GM21360 (cell line): ENCODE measurements around the gene VIT.

ENCODE experiments used
- ATAC-seq: cut with Tn5 transposase; IDR thresholded peaks from one replicate; pipeline ENCODE4 v1.9.1; 2021; ENCODE audit warnings: mild to moderate bottlenecking, moderate library complexity; ENCODE audit not compliant: unreplicated experiment

Gene VIT

DNA sequence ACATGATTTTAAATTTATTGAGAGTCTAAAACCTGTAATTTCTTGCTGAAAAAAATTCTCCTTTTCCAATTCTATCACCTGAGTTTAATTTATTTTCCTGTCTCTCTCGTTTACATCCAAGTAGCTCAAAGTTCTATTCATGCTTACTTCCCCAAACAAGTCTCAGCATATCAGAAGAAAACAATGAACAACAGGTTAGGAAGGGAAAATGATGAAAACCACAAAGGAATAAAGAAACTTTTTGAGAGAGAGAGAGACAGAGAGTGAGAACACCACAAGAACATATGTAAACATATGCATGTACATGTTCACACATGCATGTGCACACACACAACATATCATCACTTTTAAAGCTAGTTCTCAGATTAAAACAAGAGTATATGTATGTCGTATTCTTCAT lies 157.7 kb downstream of the VIT start:
- ATAC-seq, result no peak

DNA sequence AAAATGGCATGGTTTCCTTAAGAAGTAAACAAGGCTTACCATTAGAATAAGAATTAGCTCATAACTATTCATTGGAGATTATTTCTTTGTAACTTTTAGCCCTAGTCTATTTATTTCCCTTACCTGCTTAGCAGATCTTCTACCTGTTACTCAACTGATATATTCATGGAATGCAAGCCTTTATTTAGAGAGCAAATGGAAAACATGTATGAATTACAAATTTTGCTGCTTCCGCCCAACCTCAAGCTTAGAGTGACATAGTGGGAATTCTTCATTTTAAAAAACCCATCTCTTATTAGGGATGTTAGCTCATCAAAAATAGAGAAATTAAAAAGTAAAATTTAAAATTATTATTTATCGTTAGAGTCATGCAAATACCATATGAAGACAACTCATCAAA lies 158.9 kb downstream of the VIT start:
- no peak for ATAC-seq

DNA sequence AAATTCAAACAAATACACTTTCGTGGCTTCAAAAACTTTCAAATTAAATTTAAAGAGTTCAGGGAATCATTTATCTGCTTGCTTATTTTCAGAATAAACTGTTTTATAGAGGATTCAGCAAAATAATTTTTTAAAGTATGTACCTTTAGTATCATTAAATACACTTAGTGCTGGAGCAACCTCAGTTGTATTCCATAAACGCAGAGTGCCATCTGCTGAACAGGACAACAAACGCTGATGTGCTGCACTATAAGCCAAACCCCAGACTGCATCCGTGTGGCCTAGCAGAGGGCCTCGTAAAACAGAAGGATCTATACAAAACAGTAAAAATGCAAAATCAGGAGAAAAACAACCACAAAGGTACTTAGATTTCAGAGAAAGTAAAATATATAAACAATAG lies 161.2 kb downstream of the VIT start:
- no peak for ATAC-seq

DNA sequence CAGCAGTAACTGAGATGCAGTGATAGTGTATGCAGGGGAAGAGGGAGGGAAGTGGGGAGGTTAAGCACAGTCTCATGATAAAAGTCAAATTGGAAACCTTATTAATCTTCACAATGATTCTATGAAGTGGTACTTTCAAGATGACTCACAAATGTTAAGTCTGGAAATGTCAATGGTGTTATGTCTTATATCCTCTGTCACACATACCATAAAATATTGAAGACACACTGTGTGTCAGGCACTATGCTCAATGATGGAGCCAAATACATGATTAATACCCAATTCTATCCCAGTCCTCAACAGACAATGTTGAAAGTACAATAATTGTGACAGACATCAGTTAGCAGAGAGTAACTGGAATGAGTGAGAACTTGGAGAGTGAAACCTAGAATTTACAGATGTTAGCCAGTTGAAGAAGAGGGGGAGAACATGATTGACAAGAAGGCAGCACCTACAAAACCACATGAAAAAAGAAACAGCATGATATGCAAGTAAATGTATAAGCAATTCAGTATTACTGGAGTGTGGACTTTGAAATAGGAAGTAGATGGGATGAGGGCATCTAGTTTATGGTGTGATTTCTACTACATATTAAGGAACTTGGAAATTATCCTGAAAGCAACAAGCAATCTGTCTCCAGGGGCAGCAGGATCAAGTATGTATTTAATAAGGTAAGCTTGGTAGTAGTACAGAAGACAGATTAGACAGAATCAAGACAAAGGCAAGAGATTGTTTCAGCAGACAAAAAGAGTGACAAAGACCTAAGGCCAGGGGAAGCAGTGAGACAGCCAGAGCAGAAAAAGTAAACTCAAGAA lies 162.3 kb downstream of the VIT start:
- peak; percentile 56 for ATAC-seq

DNA sequence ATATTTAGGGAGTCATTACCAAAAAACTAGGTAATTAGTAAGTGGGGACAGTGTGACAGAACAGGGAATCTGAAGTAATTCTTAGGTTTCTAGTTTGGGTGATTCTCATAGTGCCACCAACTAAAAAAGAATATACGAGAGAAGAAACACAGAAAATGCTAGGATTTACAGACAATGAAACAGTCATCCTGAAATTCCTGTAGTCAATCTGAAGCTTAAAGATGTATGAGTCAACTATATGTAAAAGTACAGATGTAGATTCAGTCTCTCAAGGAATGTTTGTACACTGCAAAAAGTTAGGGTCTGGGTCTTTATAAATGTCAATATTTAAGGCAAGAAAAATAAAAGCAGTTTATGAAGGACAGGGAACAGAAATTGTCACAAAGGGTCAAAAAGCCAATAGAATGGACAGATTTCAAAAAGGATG lies 162.9 kb downstream of the VIT start:
- peak; percentile 10 for ATAC-seq

DNA sequence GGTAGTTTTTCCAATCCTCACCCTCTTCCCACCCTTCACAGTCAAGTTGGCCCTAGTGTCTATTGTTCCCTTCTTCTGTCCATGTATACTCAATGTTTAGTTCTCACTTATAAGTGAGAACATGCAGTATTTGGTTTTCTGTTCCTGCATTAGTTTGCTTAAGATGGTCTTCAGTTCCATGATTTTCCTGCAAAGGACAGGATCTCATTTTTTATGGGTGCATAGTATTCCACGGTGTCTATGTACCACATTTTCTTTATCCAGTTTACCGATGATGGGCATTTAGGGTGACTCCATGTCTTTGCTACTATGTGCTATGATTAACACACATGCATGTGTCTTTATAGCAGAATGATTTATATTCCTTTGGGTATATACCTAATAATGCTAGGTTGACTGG lies 165.4 kb downstream of the VIT start:
- no peak for ATAC-seq
